OCI-LY7 (cell line): ENCODE data around the gene ATP5F1E. TPM values are rescaled to one million over a fixed set of nuclear protein-coding genes. Genes with fewer than 3 reads are reported as not detected.

Experiments used
- BruUV-seq: library from RNA; stranded (reverse); fragments of 400-500 nt; replicated peaks from 2 replicates; lab custom pipeline; 2021; lab: Mats Ljungman, UMichigan
- CTCF ChIA-PET: fragments of 300-600 bp; sonication (Branson Sonifier 250); formaldehyde crosslinking; loops from one replicate; lab custom pipeline; 2022; ENCODE audit warnings: antibody characterized with exemption; ENCODE audit not compliant: unreplicated experiment; lab: Charles Lee
- POLR2A ChIA-PET: fragments of 300-600 bp; sonication (Branson Sonifier 250); formaldehyde crosslinking; loops from one replicate; lab custom pipeline; 2022; ENCODE audit warnings: antibody characterized with exemption; lab: Charles Lee
- DNase-seq: peaks from one replicate; pipeline ENCODE4 v3.0.0-alpha.2; 2015; ENCODE audit warnings: low spot score
- H2AFZ ChIP-seq: fragments of 200-600 bp; sonication (generic), shearing (Covaris generic); 2 replicates; pipeline ENCODE4 v1.6.1; 2014; ENCODE audit warnings: mild to moderate bottlenecking, antibody characterized with exemption, low read length, moderate library complexity
- H3K27ac ChIP-seq: fragments of 200-600 bp; sonication (generic); 2 replicates; pipeline ENCODE4 v1.5.1; 2014; ENCODE audit warnings: mixed run types, low read depth, mild to moderate bottlenecking, moderate library complexity, low read length, inconsistent platforms; ENCODE audit not compliant: poor library complexity, severe bottlenecking
- H3K36me3 ChIP-seq: fragments of 200-600 bp; sonication (generic); 2 replicates; pipeline ENCODE4 v1.6.1; 2014; ENCODE audit warnings: mild to moderate bottlenecking, antibody characterized with exemption, low read length, moderate library complexity, mixed read lengths; ENCODE audit not compliant: insufficient read depth
- H3K4me1 ChIP-seq: fragments of 200-600 bp; sonication (generic); 2 replicates; pipeline ENCODE4 v1.5.1; 2014; ENCODE audit warnings: mild to moderate bottlenecking, low read length; ENCODE audit not compliant: insufficient read depth, poor library complexity, severe bottlenecking
- H3K4me2 ChIP-seq: fragments of 200-600 bp; sonication (generic); 2 replicates; pipeline ENCODE4 v1.6.1; 2014; ENCODE audit warnings: mild to moderate bottlenecking, low read length
- H3K4me3 ChIP-seq: fragments of 200-600 bp; sonication (generic); 2 replicates; pipeline ENCODE4 v1.5.1; 2014; ENCODE audit warnings: mild to moderate bottlenecking, low read depth, low read length; ENCODE audit not compliant: poor library complexity, severe bottlenecking
- H3K79me2 ChIP-seq: fragments of 200-600 bp; sonication (generic); 2 replicates; pipeline ENCODE4 v1.6.1; 2016; ENCODE audit warnings: low read depth, mild to moderate bottlenecking, low read length, moderate library complexity, mixed read lengths; ENCODE audit not compliant: insufficient read depth
- H3K9me2 ChIP-seq: fragments of 200-600 bp; sonication (generic); 2 replicates; pipeline ENCODE4 v1.6.1; 2016; ENCODE audit warnings: mild to moderate bottlenecking, low read length, mixed read lengths; ENCODE audit not compliant: insufficient read depth
- H3K9me3 ChIP-seq: fragments of 200-600 bp; sonication (generic); 2 replicates; pipeline ENCODE4 v1.6.1; 2014; ENCODE audit warnings: mild to moderate bottlenecking, mixed run types, low read length, mixed read lengths
- H4K20me1 ChIP-seq: fragments of 200-600 bp; sonication (generic); 2 replicates; pipeline ENCODE4 v1.6.1; 2014; ENCODE audit warnings: mild to moderate bottlenecking, antibody characterized with exemption, low read length, moderate library complexity, mixed read lengths; ENCODE audit not compliant: insufficient read depth
- EZH2phosphoT487 ChIP-seq: fragments of 200-600 bp; sonication (generic); IDR thresholded peaks from 2 replicates; pipeline ENCODE4 v1.6.1; 2018; ENCODE audit warnings: low read depth, borderline replicate concordance, mild to moderate bottlenecking, mixed run types, antibody characterized with exemption, low read length, moderate library complexity, mixed read lengths
- intact Hi-C: fragments of 100-400 bp; cut with micrococcal nuclease; formaldehyde crosslinking; loops from one replicate; pipeline ENCODE4 v1.10.0; 2022; ENCODE audit not compliant: unreplicated experiment
- total RNA-seq, 2 experiments: library from RNA; depleted of rRNA in 1 of 2; stranded (reverse); fragments of >200 nt in 1 of 2; shearing (Covaris generic) in 1 of 2; gene quantifications; 2 replicates each; pipeline ENCODE4 v1.2.3, GENCODE V29; 2014 to 2022
- TF ChIP-seq, protein P1 (sequence below): fragments of 200-600 bp; sonication (generic); conservative IDR thresholded peaks from 2 replicates; pipeline ENCODE4 v1.5.1; 2014; ENCODE audit warnings: mild to moderate bottlenecking, antibody characterized with exemption, low read length, moderate library complexity, mixed read lengths

Gene ATP5F1E
- total RNA-seq, 2 experiments from 2014 or later = 42.4 to 67.2 TPM

GRCh38 chr20:58981628-58982364 lies 50.3 kb downstream of the ATP5F1E start:
- H3K9me2 ChIP-seq = no peaks in the 10 kb centered on the region
- peaks cover 8% of the 10 kb centered on the region; the same call in 1 of the 2 replicates for H4K20me1 ChIP-seq
- DNase-seq = peak; percentile 40
- peaks cover 49% of the 10 kb centered on the region for H3K79me2 ChIP-seq
- intact Hi-C loops = loop anchor here (1.0 to 5.0 kb wide), 5 partner anchors 24 to 109 kb away; partner anchors contain the start of gene PRELID3B
- H3K4me1 ChIP-seq = peaks cover 54% of the 10 kb centered on the region
- TF ChIP-seq, protein P1, sequence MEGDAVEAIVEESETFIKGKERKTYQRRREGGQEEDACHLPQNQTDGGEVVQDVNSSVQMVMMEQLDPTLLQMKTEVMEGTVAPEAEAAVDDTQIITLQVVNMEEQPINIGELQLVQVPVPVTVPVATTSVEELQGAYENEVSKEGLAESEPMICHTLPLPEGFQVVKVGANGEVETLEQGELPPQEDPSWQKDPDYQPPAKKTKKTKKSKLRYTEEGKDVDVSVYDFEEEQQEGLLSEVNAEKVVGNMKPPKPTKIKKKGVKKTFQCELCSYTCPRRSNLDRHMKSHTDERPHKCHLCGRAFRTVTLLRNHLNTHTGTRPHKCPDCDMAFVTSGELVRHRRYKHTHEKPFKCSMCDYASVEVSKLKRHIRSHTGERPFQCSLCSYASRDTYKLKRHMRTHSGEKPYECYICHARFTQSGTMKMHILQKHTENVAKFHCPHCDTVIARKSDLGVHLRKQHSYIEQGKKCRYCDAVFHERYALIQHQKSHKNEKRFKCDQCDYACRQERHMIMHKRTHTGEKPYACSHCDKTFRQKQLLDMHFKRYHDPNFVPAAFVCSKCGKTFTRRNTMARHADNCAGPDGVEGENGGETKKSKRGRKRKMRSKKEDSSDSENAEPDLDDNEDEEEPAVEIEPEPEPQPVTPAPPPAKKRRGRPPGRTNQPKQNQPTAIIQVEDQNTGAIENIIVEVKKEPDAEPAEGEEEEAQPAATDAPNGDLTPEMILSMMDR = no peak
- no peak for TF ChIP-seq EZH2phosphoT487
- H3K4me2 ChIP-seq = peak overlapping the region; percentile 83
- peak overlapping the region; percentile 54 for H3K27ac ChIP-seq
- ChIA-PET CTCF (no interaction called here), POLR2A (interaction anchor here (0.5 to 4.1 kb wide), 13 partner anchors 9 to 593 kb away, joined by 3 to 13 read pairs (median 3); partner anchors contain the start of genes ATP5F1E, PRELID3B and VAPB)
- TSS peak; percentile 59 for BruUV-seq
- peak overlapping the region; percentile 43; the same call in 1 of the 2 replicates for H2AFZ ChIP-seq
- peak overlapping the region; percentile 96 for H3K4me3 ChIP-seq
- H3K9me3 ChIP-seq = no peaks in the 10 kb centered on the region
- peaks cover 31% of the 10 kb centered on the region for H3K36me3 ChIP-seq

GRCh38 chr20:58980711-58981627 lies 51.2 kb downstream of the ATP5F1E start, which contains the start of gene NELFCD:
Gene NELFCD, plus strand, starts transcription at chr20:58981256. Its CDS starts 54 bp downstream, at chr20:58981310.
- Histone ChIP-seq H3K9me2 (no peaks in the 10 kb centered on the region), H3K9me3 (peaks cover 7% of the 10 kb centered on the region; the same call in 1 of the 2 replicates), H3K27ac (peak within 1 kb of the TSS; percentile 54), H3K4me3 (peak within 1 kb of the TSS; percentile 96), H3K4me2 (peak within 1 kb of the TSS; percentile 83), H2AFZ (peak within 1 kb of the TSS; percentile 89), H3K4me1 (peaks cover 54% of the 10 kb centered on the region), H3K36me3 (peaks cover 23% of the 10 kb centered on the region), H4K20me1 (peaks cover 8% of the 10 kb centered on the region; the same call in 1 of the 2 replicates), H3K79me2 (peaks cover 45% of the 10 kb centered on the region)
- no TSS peak for BruUV-seq
- TF ChIP-seq, protein P1 = no peak
- ChIA-PET CTCF (no interaction called here), POLR2A (interaction anchor here (0.5 to 4.1 kb wide), 10 partner anchors 11 to 525 kb away, joined by 3 to 13 read pairs (median 4); partner anchors contain the start of gene PRELID3B)
- intact Hi-C loops = loop anchor here (1.0 to 5.0 kb wide), 5 partner anchors 24 to 109 kb away; partner anchors contain the start of gene PRELID3B
- peak; percentile 91 for DNase-seq
